TTC549 (cell line): ENCODE results near the gene TENM4.

Experiments
- FAIRE-seq: peaks from 2 replicates; lab custom pipeline; 2012; peaks lifted over from hg19 to GRCh38; lab: Jason Lieb, UNC

TENM4 gene

DNA sequence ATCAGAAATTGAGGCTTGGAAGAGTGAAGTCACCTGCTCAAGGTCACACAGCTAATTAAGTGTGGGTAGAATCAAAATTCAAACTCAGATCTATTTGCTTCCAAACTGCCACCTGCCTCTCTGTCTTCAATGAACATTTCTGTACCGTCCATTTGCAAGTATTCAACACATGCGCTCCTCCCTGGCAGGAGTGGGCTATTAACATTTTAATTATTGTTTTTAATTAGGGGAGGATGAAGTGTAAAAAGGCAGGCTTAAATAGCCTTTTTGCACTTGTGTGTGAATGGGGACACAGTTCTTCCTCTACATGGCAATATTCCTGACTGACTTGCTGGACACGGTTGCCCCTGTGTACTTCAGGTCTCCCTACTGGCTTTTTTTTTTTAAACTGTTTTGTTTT, 751.7 kb downstream of the TENM4 start:
- FAIRE-seq = no peak

DNA sequence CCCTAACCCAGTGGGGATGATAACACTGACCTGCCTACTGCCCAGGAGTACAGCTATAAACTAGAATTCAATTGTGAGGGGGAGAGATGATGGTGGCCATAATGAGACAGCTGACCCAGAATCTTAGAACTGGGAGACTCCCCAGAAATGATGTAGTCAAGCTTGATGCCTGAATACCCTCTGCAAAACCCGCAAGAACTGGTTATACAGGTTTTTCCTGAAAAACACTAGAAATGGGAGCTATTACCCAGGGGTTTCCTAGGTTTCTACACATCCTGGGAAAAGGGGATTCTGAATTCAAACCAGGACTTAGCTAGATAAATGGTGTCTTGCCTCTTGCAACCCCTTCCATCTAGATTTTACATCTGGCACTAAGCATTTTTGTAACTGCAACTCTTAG, 752.4 kb downstream of the TENM4 start:
- FAIRE-seq = no peak

DNA sequence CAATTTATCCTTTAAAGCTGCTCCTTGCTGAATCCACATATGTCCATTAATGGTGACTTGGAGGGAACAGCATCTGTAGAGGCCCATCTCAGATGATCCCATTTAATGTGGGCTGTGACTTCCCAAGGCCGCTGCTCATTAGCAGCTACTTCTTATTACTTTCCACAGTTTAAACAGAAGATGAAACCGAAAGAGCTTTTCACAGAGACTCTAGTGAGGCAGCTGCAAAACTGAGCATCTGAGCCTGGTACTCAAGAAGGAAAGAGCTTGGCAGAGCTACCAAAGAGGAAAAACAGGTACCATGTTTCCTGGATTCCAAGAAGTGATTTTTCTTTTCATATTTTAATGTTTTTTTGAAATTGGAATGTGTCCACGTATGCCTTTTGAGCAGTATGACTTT, 755.7 kb downstream of the TENM4 start:
- FAIRE-seq = no peak

DNA sequence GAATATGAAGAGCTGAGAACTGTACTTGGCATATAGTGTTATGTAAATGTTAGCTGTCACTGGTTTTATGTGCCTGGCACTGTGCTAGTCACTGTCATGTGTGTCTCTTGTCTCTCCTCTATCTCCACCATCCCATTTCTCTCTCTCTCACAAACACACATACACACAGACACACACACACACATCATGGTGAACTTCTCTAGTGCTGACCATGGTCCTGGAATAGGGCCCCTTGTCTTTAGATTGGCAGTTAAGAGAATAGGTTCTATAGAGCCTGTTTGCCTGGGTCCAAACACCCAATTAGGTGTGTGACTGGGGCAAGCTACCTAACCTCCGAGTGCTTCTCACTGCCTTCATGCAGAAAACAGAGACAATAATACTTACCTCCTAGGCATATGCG, 756.5 kb downstream of the TENM4 start:
- no peak for FAIRE-seq

DNA sequence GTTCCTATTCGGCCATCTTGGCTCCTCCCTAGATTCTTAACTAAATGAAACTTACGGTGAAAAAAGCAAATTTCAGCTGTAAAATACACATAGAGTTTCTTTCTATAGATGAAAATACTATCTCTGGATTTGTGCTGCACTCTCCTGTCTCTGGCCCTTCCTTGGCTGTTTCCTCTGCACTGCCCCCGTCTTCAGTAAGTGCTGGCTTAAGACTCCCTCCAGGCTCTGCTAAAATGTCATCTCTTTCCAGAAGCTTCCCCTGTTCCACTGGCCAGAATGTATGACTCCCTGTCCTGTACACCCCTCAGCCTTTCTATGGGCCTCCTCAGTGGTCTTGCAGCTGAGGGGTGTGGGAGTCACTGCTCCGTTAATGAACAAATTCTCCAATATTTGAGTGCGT, 757.1 kb downstream of the TENM4 start:
- no peak for FAIRE-seq

DNA sequence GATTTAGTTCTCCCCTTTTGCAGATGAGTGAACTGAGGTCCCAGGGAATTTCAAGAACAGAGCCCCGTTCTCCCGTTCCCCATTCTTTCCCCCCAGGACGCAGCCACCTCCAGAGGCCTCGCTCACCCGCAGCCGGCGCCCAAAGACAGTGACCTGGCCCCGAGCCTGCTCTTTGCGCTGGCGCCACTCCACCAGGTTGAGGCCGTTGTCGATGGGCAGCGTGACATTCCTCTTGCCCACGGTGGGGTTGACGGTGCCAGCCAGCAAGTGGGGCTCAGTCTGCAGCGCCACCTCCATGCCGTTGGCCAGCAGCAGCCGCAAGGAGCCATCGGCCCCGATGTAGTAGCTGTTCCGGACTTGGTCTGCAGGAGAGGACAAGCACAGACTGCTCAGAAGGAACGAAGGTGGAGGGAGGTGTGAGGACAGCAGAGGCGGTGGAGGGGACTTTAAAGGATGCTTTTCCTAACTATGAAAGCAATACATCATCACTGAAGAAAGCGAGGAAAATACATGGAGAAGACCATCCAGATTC, 764.7 kb downstream of the TENM4 start:
- no peak for FAIRE-seq

DNA sequence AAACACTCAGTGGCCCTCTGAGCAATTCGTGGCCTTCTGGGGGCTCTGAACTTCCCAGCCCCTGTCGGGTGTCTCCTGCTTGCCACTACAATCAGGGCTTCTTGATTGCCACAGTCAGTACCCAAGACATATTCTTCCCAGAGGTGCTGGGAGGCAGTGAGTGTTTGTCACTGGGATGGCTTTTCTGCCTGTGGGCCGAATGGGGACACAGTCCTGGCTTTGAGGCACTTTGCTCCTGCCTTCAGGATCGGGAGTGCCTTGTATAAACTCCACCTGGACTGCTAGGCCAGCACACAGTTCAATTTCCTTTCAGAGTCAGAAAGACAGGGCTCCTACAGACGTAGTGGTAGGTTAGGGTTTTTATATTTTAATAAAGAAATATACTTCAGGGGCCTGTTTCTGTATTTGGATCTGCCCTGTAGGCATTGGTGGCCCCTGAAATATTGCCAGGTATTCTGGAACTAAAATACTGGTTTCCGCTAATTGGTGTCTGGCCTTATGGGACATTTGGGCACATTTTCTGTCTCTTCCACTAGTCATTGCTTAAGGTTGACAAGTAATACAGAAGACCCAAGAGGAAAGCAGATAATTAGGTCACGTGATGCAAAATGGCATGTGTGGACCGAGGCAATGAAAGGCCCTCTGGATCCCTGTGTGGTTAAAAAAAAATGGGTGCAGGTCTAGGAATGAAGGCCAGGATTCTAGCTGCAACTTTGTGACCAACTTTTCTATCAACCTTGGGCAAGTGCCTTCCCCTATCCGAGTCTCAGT, 767.8 kb downstream of the TENM4 start:
- no peak for FAIRE-seq

DNA sequence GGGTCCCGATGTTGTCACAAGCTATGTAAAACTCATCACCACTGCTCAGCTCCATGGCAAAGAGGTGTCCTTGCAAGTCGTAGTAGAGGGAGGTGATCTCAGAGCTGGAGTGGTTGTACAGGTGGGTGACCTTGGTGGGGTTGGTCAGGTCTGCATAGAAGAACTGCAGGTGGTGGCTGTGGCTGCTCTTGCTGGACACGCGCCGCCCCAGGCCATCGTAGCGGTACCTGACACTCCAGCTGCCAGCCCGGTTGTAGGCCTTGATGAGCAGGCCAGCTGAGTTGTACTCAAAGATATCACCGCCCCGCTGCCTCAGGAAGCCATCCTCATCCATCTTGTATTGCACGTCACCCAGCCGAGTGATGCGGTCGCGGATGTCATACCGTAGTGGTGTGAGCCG, 771.6 kb downstream of the TENM4 start:
- FAIRE-seq = no peak

DNA sequence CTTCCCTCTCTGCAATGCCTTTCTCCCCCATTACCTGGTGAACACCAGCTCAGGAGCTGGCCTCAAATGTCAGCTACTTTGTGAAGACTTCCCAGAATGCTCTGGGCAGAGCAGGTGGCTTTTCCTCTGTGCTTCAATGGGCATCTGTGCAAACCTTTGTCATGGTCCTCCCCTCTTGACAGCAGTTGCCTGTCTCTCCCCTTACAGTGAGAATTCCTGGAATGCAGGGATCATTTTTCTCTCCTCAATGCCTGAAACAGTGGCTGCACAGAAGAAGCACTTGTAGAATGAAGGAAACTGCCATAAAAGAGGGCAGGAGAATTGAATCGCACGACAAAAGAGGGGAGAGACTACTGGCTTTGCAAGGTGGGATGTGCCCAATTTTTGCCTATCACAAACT, 773.4 kb downstream of the TENM4 start:
- FAIRE-seq = no peak

DNA sequence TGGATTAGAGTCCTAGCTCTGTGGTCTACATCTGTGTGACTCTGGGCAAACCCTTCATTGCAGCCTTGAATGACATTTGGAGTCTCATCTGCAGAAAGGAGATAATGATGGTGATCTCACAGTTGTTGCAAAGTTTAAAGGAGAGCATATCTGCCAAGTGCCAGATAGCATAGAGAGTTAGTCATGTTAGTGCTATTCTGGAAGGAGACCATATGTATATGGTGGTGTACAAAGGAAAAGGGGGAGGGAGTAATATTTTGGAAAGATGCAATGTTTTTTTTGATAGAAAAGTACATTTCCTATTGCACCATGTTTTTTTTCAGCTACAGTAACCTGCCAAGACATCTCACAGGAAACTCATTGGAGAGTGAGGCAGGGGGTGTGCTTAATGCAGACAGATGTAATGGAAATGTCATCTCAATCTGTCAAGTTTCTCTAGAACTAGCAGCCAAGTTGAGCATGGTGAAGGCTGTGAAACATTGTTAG, 774.1 kb downstream of the TENM4 start:
- FAIRE-seq = no peak

DNA sequence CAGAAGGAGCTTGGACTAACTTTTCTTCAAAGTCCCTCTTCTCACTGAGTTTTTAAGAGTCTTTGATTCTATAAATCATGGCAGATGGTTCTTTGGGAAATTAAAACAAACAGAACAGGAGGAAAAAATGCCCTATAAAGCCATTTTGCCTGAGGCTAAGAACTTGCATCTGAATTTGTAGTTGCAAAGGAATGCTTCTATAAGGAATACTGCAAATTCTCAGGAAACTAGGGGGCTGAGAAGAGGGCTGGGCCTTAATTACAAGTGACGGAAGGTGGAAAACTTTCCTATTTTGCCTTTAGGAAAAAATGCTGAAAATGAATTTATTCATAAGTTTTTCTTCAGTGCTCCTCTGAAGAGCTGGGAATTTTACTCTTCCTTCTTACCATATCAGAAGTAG, 776.2 kb downstream of the TENM4 start:
- no peak for FAIRE-seq

DNA sequence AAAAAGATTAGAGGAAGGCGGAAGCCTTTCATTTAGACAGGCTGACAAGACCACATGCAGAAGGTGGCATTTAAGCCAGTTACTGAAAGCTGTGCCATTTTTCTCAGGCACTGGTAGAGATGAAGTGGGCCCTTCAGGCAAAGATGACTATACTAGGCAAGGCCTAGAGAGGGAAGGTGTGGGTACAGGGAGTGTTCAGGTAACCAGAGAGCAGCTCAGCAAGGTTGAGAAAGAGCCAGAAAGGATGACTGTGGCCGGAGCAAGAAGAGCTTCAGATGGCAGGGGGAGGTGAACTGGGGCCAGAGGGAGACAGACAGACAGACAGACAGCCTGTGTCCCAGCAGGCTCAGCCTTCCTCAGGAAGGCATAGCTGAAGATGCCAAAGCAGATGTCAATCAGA, 778.0 kb downstream of the TENM4 start:
- FAIRE-seq = no peak

DNA sequence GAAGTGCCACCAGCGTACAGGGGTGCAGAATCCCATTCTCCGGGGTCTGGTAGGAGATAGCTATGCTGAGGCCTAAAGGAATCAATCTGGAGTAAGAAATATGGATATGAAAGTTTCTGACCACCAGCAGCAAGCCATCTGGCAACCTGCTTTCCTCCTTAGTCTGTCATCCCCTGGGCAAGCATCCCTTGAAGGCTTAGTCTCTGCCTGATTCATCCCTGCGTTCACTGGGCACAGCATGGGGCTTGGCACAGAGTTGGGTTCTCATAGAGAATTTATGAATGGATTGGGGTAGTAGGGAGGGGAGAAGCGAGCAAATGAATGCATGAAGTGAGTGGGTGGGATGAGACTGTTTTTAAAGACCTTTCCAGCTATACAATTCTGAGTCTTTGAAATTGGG, 780.4 kb downstream of the TENM4 start:
- no peak for FAIRE-seq

DNA sequence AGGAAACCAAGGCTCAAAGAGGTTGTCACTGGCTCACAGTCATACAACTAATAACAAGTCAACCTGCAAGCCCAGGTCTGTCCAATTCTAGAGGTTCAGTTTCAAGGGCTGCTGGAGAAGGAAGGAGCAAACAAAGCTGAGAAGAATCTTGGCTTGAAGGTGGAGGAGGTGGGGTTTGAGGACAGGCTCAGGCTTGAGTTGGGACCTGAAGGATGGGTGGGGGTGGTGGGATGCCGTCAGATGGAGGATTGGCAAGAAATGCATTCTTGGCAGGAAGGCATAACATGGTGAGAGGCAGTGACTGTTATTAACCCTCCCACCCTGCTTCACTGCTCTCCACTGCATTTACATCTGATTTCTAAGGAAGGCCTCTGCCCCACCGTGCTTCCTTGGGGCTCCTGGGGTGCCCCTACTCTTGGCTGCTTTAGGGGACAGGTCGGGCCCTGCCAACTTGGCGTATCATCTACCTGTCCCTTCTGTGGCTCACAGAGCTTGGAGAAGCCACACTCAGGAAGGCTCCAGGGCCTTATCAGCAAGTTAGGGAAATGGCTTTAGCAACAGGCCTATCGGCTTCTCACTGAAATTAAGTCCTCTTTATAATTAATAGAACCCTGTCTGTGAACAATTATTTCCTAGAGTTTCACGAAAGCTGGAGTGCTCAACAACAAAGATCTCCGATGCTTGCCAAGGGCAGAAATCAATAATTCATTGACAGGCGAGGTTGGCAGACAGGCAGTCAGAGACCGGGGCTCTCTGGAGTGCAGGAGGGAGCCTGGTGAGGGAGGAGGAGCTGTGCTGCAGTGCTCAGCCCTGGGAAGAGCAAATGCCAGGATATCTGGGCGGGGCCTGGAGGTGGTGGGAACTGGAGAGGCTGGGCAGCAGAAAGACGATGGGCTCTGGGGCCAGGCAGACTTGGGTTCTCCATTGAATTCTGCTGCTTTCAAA, 781.2 kb downstream of the TENM4 start:
- no peak for FAIRE-seq

DNA sequence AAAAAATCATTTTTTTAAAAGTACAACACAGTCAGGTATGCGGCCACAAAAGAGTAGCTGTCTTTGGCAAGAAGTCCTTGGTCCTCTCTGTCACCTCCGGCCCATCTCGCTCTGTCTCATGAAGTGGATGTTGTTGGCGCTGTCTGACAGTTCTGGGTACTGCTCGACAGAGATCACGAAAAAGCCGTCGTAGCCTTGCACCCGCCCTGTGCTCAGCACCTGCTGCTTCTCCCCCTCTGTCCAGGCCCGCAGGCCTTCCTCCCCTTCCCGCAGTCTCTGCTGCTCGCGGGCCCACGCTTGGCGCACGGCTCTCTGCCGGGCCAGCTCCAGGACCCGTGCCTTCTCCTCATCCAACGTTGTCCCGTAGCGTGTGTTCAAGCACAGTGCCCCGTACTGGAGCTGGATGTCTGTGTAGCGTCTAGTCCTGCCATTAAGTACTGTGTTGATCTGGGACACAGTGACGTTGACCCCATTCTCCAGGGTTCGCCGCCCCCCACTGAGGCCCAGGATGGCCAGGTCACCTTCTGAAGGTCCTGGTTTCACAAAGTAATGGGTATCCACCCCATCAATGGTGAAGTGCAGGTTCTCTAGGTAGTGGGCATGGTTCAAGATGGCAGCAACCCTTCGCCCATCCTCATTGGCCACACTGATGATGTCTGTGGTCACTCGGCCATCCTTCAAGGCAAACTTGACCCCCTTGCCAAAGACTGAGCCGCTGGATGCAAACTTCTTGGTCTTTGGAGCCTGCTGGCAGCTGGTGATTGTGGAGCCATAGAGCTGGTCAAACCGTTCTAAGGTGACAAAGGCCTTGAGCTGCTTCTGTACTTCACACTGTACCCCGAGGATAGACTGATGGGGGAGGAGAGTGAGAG, 782.6 kb downstream of the TENM4 start:
- no peak for FAIRE-seq

DNA sequence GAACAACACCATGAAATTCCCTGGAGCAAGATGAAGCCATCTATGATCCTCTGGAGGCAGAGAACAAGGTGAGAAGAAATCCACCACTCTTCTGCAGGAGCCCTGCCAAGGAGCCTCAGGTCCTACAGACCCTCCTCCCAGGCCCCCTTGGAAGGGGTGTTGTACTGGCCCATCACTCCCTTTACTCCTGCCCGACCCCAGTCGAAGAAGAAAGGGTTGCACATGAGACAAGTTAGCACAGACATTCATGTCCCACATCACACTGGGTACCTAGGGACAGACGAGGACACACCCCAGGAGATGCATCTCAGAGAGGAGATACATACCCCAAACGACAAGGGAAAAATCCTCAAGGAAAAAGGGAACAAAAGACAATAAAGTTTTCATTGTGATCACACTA, 783.4 kb downstream of the TENM4 start:
- FAIRE-seq = no peak

DNA sequence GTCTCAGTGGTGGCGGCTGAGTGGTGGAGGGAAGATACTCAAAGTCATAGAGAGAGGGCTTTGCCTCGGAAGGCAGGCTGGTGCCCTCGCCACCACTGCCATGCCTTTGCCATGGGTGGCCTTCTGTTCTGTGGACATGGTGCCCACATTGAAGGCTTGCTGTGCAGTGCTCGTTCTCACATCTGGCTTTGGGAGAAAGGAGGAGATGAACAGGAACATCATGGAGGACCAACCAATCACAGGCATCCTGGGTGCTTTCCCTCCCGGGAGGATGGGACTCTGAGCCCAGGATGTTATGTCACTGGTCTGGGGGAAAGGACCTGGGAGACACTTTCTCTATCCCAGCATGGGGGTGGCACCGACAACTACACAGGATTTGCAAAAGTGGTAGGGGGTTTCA, 783.8 kb downstream of the TENM4 start:
- no peak for FAIRE-seq

DNA sequence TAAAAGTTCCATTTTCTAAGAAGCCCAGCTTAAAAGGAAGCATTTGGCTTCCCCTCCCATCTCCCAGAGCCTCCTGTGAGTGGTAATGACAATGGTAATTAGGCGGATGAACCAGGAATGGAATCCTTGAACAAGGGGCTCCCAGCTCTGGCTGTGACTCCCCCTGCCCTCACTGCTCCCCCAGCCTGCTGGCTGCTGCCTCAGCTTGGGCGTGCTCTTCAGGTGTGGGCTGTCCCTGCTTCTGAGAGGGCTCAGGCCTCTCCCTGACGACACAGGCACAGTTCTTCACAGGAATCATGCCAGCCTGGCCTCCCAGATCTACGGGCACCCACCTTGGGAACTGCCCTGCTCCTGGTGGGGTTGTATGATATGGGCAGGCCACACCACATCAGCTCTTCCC, 784.5 kb downstream of the TENM4 start:
- no peak for FAIRE-seq

DNA sequence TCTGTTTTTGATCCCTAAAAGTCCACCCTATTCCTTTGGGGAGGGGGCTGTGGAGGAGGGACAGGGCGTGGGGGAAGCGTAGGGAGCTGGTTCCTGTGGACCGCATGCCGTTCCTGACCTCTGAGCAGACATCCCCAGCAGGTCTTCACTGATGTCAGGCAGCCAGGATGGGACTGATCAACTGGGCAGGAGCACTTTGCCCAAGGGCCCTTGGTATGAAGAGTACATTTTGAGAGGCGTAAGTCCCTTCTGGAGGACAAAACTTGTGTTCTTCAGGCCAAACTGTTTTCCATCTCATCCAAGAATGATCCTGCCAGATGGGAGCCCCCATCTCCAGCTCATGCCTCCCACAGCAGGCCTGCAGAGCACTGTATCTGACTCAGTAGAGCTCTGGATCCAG, 785.3 kb downstream of the TENM4 start:
- no peak for FAIRE-seq

DNA sequence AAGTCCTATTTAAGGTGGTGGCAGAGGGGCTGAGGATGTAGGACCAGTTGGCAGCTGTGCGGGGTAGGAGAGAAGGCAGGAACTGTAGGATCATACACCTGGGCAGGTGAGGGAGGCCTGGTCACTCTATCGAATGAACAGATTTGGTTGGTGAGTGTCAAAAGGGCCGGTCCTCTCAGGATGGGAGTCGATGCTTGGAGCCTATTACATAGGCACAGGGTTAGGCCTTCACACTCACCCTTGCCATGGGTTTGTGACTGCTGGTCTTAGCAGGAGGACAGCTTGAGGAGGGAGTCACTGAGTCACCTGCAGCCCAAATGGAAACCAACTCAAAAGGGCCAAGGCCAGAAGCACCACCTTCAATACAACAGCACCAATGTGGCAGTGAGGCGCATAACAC, 786.0 kb downstream of the TENM4 start:
- FAIRE-seq = no peak

DNA sequence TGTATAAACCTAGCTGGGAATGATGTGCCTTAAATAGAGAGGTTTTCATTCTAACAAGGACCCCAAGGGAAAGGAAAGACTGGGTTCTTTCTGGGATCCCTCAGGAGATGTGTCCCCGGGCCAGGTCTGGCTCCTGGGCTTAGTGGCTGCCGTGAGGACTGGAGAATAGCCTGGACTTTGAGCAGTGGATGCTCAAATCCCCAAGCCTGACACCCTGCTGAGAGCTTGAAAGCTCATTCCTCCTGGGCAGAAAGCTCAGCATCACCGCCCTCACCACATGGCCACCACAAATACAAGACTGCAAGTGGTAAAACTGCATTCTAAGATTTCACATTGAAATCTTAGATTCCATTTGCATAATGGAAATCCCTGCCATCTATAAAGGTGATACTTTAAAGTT, 786.8 kb downstream of the TENM4 start:
- no peak for FAIRE-seq

DNA sequence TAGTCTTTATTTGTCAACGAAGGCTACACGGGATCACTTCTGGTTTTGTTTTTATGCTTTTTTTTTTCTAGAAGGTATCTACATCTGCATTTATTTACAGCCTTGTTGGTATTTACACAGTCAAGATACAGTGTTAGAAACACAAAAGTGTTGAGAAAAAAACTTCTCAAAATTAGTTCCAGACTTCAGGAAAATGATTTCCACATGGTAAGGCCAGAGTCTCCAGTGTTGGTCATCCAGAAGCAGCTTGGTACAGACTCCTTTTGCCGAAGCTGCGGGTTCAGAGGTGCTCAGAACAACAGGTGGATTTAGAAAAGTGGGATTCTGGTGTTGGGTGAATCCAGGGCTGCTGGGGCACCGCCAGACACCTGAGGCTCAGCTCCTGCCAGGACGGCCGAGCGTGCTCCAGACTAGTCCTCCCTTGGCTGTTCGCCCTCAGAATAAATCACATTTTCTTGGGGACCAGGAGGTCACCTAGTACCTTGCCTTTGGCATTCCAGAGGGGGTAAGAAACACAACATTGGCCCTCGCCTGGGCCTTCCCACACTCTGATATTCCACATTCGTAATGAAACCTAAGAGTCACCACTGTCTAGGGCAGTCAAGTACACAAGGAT, 787.4 kb downstream of the TENM4 start:
- FAIRE-seq = no peak
